HG02938 (cell line): Measurements from ENCODE around the gene TENM3.

Source experiments
- ATAC-seq: cut with Tn5 transposase; IDR thresholded peaks from one replicate; pipeline ENCODE4 v1.9.1; 2021; ENCODE audit warnings: mild to moderate bottlenecking, moderate library complexity; ENCODE audit not compliant: unreplicated experiment

The TENM3 gene

GRCh38 chr4:182705389-182705788 lies 462.2 kb downstream of the TENM3 start:
- no peak for ATAC-seq

DNA sequence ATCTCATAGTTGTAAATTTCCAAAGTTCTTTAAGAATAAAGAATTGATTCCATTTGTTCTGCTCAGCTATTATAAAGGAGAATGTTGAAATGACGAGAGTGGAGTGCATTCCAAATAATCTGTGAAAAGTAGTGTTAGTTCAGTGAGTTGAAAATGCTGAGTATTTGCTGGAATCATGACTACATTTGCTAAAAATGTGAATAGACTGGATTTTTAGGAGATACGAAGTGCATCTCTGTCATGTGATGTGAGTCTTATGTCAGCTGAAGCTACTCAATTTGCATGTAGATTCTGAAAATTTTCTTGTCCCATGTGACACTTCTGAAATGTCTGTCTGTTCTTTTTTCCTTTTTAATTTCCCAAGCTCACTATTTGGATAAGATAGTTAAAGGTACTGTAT lies 468.0 kb downstream of the TENM3 start:
- no peak for ATAC-seq

DNA sequence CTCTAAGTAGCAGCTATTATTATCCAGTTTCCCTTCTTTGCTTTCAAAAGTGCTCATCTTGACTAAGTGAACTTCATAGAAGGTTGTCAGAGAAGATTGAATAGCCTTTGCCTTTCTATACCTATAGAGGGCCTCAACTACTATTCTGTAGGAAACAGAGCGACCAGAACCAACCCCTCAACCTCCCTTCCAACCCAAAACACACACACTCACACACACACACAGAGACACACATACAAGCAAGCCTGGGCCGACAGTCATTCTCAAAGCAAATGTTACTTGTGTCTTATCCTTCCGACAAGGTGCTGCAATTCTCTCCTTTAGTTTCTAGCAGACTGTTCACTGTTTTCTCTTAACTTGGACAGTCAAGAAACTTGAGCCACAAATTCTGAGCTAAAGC lies 472.3 kb downstream of the TENM3 start:
- no peak for ATAC-seq

GRCh38 chr4:182716192-182716591 lies 473.0 kb downstream of the TENM3 start:
- no peak for ATAC-seq

- no peak for ATAC-seq
Observed at GRCh38 chr4:182717788-182718583, 474.8 kb downstream of the TENM3 start.

DNA sequence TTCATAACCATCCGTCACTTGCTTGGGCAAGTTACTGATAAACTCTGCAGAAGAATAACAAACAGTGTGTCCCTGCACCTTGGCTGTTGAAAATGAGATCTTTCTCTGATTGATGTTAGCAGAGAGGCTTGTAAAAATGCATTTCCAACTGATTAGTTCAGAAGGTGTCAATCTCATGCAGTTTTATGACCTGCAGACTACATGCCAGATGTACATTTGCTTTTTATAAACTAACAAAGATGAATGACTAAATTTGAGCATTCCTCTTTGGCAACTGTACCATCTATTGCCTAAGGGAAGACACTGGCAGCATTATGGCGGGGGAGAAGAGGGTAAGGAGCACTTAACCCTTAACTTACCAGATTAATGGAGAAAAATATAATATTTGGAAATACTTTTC lies 481.2 kb downstream of the TENM3 start:
- ATAC-seq: no peak

- ATAC-seq: no peak
Observed at GRCh38 chr4:182729516-182729915, 486.3 kb downstream of the TENM3 start.

GRCh38 chr4:182730791-182731190 lies 487.6 kb downstream of the TENM3 start:
- ATAC-seq: no peak

- ATAC-seq: no peak
Observed at GRCh38 chr4:182736207-182736606, 493.0 kb downstream of the TENM3 start.

GRCh38 chr4:182738283-182739047 lies 495.3 kb downstream of the TENM3 start:
- ATAC-seq: no peak

DNA sequence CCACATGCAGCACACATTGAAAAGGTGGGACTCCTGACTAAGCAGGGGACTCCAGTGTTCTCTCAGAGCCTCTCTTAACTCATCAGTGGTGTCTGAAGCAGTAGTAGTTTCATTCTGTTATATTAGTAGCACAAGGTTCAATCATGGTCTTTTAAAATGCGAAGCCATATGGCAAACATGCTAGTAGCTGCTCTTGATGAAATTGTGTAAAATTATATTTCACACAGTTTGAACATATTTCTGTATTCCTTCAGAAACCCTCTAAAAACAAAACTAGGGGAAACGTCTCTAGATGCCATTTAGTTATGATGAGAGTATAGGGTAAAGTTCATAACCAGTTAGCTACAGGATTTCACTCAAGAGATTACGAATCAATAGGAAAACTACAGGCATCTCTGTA lies 497.1 kb downstream of the TENM3 start:
- ATAC-seq: no peak

- no peak for ATAC-seq
Observed at GRCh38 chr4:182741054-182741453, 497.9 kb downstream of the TENM3 start.

DNA sequence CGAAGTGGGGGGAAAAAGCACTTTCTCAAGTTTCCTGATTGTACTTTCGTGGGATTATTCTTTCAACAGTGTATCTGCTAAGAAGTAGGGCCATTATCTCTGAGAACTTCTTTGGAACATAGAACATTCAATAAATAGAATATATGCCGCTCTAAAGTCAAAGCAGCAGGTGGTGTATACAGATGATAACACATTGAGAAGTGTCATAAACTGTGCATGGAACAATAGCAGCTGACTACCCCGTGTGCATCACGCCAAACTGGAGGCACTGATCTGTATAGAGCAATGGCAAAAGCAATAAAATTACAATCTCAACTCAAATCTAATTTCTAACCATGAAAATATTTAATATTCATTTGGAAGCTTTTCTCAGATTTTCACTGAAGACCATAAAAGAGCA lies 498.7 kb downstream of the TENM3 start:
- no peak for ATAC-seq

DNA sequence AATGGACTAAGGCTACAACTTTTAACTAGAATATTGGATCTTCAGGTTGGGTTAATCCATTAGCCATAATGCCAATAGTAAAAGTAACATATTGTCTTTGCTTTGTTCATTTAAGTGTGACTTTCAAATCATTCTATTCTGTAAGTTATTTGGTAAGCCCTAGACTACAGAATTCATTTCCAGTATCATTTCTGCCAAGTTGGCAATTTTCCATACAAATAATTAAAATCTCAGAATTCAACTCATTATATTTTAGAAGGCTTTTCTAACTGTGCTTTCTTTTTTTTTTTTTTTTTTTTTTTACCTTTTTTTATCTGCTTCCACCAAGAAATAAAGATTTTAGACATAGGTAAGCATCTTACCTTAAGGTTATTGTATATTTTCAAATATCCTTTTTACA lies 500.6 kb downstream of the TENM3 start:
- ATAC-seq: no peak

GRCh38 chr4:182745237-182745636 lies 502.0 kb downstream of the TENM3 start:
- ATAC-seq: no peak

GRCh38 chr4:182746876-182747275 lies 503.7 kb downstream of the TENM3 start:
- no peak for ATAC-seq

DNA sequence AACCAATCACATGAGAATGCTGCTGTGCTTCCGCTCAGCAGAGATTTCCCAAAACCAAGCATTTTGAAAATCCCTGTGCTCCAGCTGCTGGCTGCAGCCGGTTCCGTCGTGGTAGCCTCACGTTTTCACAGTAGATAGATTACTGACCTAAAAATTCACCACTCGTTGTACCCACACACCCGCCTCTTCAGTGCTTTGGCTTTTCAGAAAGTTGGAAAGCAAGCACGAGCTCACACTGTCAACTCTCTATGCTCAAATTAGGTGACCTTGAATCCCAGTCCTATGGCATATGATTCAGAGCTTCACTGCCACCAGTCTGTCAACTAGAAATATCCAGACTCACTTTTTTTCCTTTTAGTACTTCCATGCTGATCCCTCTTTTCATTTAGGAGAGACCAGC lies 505.1 kb downstream of the TENM3 start:
- no peak for ATAC-seq

- ATAC-seq: no peak
Observed at GRCh38 chr4:182748949-182749348, 505.7 kb downstream of the TENM3 start.

GRCh38 chr4:182749667-182750167 lies 506.5 kb downstream of the TENM3 start:
- no peak for ATAC-seq

- no peak for ATAC-seq
Observed at GRCh38 chr4:182752158-182752910, 509.1 kb downstream of the TENM3 start.

GRCh38 chr4:182754895-182755294 lies 511.7 kb downstream of the TENM3 start:
- ATAC-seq: no peak
